Psoas muscle (tissue), 8 donors: ENCODE measurements around the gene EYA2. TPM values are rescaled to one million over a fixed set of nuclear protein-coding genes. Genes with fewer than 3 reads are reported as not detected.

Experiments used
- ATAC-seq, 4 donors: fragments of 200-7000 bp; cut with Tn5 transposase; one replicate each; pipeline ENCODE4 v1.9.1; 2020; ENCODE audit warnings: moderate library complexity in 3 of 4, mild to moderate bottlenecking in 2 of 4
- DNase-seq, 2 donors: peaks; one replicate each; pipeline ENCODE4 v3.0.0-alpha.2; 2020
- H3K27ac ChIP-seq: fragments of 200-600 bp; one replicate; pipeline ENCODE4 v1.8.0; 2022
- H3K27me3 ChIP-seq, 3 donors: fragments of 200-600 bp in 1 of 3; one replicate each; pipeline versions ENCODE4 v1.6.1 to v1.8.0; 2013 to 2022; ENCODE audit warnings: low read length in 2 of 3, mild to moderate bottlenecking in 2 of 3, moderate library complexity in 1 of 3; ENCODE audit not compliant: insufficient read depth in 3 of 3
- H3K36me3 ChIP-seq, 2 donors: fragments of 200-600 bp in 1 of 2; one replicate each; pipeline versions ENCODE4 v1.6.1 to v1.8.0; 2013 to 2022; ENCODE audit warnings: low read depth in 1 of 2, mild to moderate bottlenecking in 1 of 2, moderate library complexity in 1 of 2; ENCODE audit not compliant: insufficient read depth in 1 of 2
- H3K4me1 ChIP-seq: fragments of 200-600 bp; one replicate; pipeline ENCODE4 v1.8.0; 2022
- H3K4me3 ChIP-seq: fragments of 200-600 bp; one replicate; pipeline ENCODE4 v1.8.0; 2022; ENCODE audit warnings: mild to moderate bottlenecking
- H3K9me3 ChIP-seq: fragments of 200-600 bp; one replicate; pipeline ENCODE4 v1.8.0; 2022
- WGBS, 3 donors: extraction: QIAGEN DNeasy Blood & Tissue Kit; methylation state at CpG; one replicate each; pipeline versions ENCODE4 v1.1.6 to v1.1.7; 2013; 5-methylcytosine and 5-hydroxymethylcytosine counted together
- intact Hi-C, 2 donors: fragments of 100-400 bp; cut with DNase I; formaldehyde crosslinking; loops; one replicate each; pipeline versions ENCODE4 v1.11.0 to v1.14.2; 2022
- polyA plus RNA-seq, 3 donors: library from polyadenylated mRNA; stranded (reverse); fragments of 200-250 nt; gene quantifications; one replicate each; pipeline ENCODE4 v1.2.3, GENCODE V29; 2013
- total RNA-seq, 4 donors: library from RNA; stranded (reverse); fragmentation: NEBNext Ultra II Directional in 2 of 4; extraction: Animal tissue kit (Norgen Biotek cat#: 25700) in 2 of 4; gene quantifications; one replicate each; pipeline versions ENCODE4 v1.2.1 to v1.2.4, GENCODE V29; 2021 to 2023
- TF ChIP-seq, protein P1 (sequence below): fragments of 200-600 bp; IDR thresholded peaks from one replicate; pipeline ENCODE4 v1.8.0; 2022; ENCODE audit warnings: antibody characterized with exemption
- donor health status: healthy with polysubstance abuse.
- donor health status: DM: no; HTN: no; CAD: no; lungs with moderate emphysema.
- donor health status: Bipolar disorder and iron deficiency.
- donor health status: healthy.
- donor health status: DM: yes; HTN: yes; CAD: no.
- donor health status: DM: no; HTN: no; CAD: no.
- donor health status: DM: no; HTN: no; CAD: no.
- donor health status: DM: yes; HTN: yes; CAD: no.

EYA2 gene
- total and polyA plus RNA-seq, 7 donors = 0.72 to 4.0 (median 2.0) TPM

DNA sequence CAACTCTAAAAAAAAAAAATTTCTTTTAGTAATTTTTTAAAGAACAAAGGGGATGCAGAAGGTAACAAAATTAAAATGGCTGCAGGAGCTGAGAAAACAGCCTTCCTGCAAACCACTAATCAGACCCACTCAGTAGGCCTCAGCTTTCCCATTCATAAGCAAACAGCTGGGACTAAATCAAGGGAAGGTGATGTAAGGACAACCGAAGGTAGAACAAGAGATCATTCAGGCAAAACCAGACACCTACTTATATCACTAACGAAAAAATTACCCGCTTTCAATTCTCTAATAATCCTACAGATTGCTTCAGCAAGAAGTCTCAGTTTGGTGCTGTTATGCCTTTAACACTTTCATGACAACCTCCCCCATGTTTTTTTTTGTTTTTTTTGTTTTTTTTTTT lies 337.9 kb downstream of the EYA2 start:
- 75 to 89% (median 86%) methylated on average over 3 of the region's 3 CpGs for WGBS, 3 donors
- TF ChIP-seq, protein P1, sequence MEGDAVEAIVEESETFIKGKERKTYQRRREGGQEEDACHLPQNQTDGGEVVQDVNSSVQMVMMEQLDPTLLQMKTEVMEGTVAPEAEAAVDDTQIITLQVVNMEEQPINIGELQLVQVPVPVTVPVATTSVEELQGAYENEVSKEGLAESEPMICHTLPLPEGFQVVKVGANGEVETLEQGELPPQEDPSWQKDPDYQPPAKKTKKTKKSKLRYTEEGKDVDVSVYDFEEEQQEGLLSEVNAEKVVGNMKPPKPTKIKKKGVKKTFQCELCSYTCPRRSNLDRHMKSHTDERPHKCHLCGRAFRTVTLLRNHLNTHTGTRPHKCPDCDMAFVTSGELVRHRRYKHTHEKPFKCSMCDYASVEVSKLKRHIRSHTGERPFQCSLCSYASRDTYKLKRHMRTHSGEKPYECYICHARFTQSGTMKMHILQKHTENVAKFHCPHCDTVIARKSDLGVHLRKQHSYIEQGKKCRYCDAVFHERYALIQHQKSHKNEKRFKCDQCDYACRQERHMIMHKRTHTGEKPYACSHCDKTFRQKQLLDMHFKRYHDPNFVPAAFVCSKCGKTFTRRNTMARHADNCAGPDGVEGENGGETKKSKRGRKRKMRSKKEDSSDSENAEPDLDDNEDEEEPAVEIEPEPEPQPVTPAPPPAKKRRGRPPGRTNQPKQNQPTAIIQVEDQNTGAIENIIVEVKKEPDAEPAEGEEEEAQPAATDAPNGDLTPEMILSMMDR = no peak
- Histone ChIP-seq H3K36me3 (peaks cover 12 to 91% of the 10 kb centered on the region in 2 donors), H3K9me3 (no peaks in the 10 kb centered on the region), H3K27me3 (no peaks in the 10 kb centered on the region), H3K4me3 (no peak overlapping the region), H3K4me1 (no peaks in the 10 kb centered on the region), H3K27ac (no peak overlapping the region)
- intact Hi-C loops = no loop called here
- no peak for ATAC-seq
- DNase-seq = no peak

- no peaks in the 10 kb centered on the region for H3K27me3 ChIP-seq
- intact Hi-C loops = no loop called here
- WGBS, 3 donors = 94 to 97% (median 95%) methylated on average over 9 of the region's 9 CpGs
- TF ChIP-seq, protein P1 = no peak
- H3K27ac ChIP-seq = no peak overlapping the region
- H3K9me3 ChIP-seq = no peaks in the 10 kb centered on the region
- no peak overlapping the region for H3K4me3 ChIP-seq
- ATAC-seq (no peak), DNase-seq (no peak)
- H3K36me3 ChIP-seq = peaks cover 18 to 91% of the 10 kb centered on the region in 2 donors
- H3K4me1 ChIP-seq = no peaks in the 10 kb centered on the region
These were observed 338.9 kb downstream of the EYA2 start for GRCh38 chr20:47233333-47234188.

GRCh38 chr20:47235111-47235510 lies 340.5 kb downstream of the EYA2 start:
- no peak for DNase-seq
- H3K27me3 ChIP-seq = no peaks in the 10 kb centered on the region
- peaks cover 14 to 87% of the 10 kb centered on the region in 2 donors for H3K36me3 ChIP-seq
- no peak for ATAC-seq
- intact Hi-C loops = no loop called here
- WGBS, 3 donors = 95 to 98% (median 96%) methylated on average over 6 of the region's 6 CpGs
- no peaks in the 10 kb centered on the region for H3K4me1 ChIP-seq
- no peak overlapping the region for H3K4me3 ChIP-seq
- TF ChIP-seq, protein P1 = no peak
- no peak overlapping the region for H3K27ac ChIP-seq
- H3K9me3 ChIP-seq = no peaks in the 10 kb centered on the region

DNA sequence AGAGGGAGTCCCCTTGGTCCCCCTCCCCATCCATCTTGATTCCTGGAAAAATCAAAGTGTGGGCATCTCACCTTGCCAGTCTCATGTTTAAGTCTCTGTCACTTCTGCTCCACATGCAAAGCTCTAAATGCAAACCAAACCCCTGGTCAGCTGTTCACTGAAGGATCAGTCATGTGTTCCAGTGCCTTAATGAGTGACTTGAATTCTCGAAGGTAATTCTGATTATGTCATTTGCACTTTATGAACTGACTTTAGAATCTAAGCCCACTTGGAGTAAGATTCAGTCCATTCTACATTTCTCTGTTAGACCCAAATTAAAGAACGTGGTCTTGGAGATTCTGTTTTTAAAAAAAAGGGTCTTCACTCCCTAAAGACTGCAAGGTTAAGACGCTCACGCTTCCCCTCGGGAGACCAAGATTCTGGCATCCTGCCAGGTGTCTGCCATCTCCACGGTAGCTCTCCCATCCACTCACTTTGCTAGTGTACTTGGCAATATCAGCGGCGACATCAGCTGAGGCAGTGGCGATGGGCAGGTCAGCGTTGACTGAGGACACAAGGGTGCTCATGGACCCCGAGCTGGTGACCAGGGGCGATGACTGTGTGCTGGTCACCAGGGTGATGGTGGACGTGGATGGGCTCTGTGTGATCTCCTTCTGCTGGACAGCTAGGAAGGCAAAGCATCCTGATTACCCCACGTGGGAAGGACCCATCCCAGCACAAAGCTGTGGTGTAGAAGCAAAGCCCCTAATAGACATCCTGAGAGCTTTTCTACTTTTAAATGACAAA lies 341.4 kb downstream of the EYA2 start:
- ATAC-seq = peak; percentile 19 to 35 (median 26)
- TF ChIP-seq, protein P1 = no peak
- H3K9me3 ChIP-seq = no peaks in the 10 kb centered on the region
- H3K36me3 ChIP-seq = peaks cover 14 to 86% of the 10 kb centered on the region in 2 donors
- DNase-seq = no peak
- H3K27ac ChIP-seq = no peak overlapping the region
- intact Hi-C loops = no loop called here
- H3K27me3 ChIP-seq = no peaks in the 10 kb centered on the region
- H3K4me1 ChIP-seq = no peaks in the 10 kb centered on the region
- WGBS, 3 donors = 84 to 85% (median 84%) methylated on average over 14 of the region's 14 CpGs
- H3K4me3 ChIP-seq = no peak overlapping the region
